Ammon's horn (tissue), 1 donor: ENCODE results near the gene FAM210B.
A peak's percentile ranks its signal among the peaks of the same experiment; 100 is the strongest.
"Not testable (repeated sequence)": the region's sequence is repeated elsewhere in the genome, so short reads cannot be mapped to it uniquely, and the experiment has no call there.

Experiments used
- DNase-seq: peaks from one replicate; pipeline ENCODE4 v3.0.0-alpha.2; 2016; ENCODE audit warnings: low spot score

FAM210B gene

GRCh38 chr20:56358600-56359211, at the start of gene FAM210B:
TSS of gene FAM210B (plus strand) at chr20:56358974. CDS start at chr20:56359006, 32 bp downstream.
- DNase-seq: peak; percentile 95

GRCh38 chr20:56316051-56316450, 42.7 kb upstream of the FAM210B start:
- DNase-seq: no peak

GRCh38 chr20:56316483-56316882, 42.3 kb upstream of the FAM210B start:
- DNase-seq: no peak

- no peak for DNase-seq
Observed at GRCh38 chr20:56322681-56323080, 36.1 kb upstream of the FAM210B start.

- no peak for DNase-seq
Observed at GRCh38 chr20:56323206-56323605, 35.6 kb upstream of the FAM210B start.

- no peak for DNase-seq
Observed at GRCh38 chr20:56323656-56324055, 35.1 kb upstream of the FAM210B start.

GRCh38 chr20:56324806-56325205, 34.0 kb upstream of the FAM210B start:
- DNase-seq: no peak

- no peak for DNase-seq
Observed at GRCh38 chr20:56328861-56329260, 29.9 kb upstream of the FAM210B start.

GRCh38 chr20:56336709-56337108, 22.1 kb upstream of the FAM210B start:
- not testable (repeated sequence) for DNase-seq

GRCh38 chr20:56342783-56343182, 16.0 kb upstream of the FAM210B start:
- no peak for DNase-seq

- DNase-seq: peak; percentile 54
Observed at GRCh38 chr20:56343861-56344381, 14.9 kb upstream of the FAM210B start.

- no peak for DNase-seq
Observed at GRCh38 chr20:56345911-56346310, 12.9 kb upstream of the FAM210B start.

GRCh38 chr20:56347628-56348304, 11.0 kb upstream of the FAM210B start:
- DNase-seq: no peak

- DNase-seq: no peak
Observed at GRCh38 chr20:56348305-56348693, 10.5 kb upstream of the FAM210B start.

- DNase-seq: no peak
Observed at GRCh38 chr20:56348746-56349145, 10.0 kb upstream of the FAM210B start.

- DNase-seq: no peak
Observed at GRCh38 chr20:56350842-56351241, 7.9 kb upstream of the FAM210B start.

- no peak for DNase-seq
Observed at GRCh38 chr20:56352345-56353055, 6.3 kb upstream of the FAM210B start.

GRCh38 chr20:56353356-56353755, 5.4 kb upstream of the FAM210B start:
- no peak for DNase-seq

- no peak for DNase-seq
Observed at GRCh38 chr20:56358070-56358469, 704 bp upstream of the FAM210B start.

GRCh38 chr20:56359212-56360132, 698 bp downstream of the FAM210B start:
- peak; percentile 61 for DNase-seq

GRCh38 chr20:56360133-56360907, 1.5 kb downstream of the FAM210B start:
- no peak for DNase-seq
